Stimulated activated CD8-positive, alpha-beta memory T cell treated with anti-CD3 and anti-CD28 coated beads, Interleukin-12 subunit alpha, Interleukin-12 subunit beta, amount 100 ng/mL, for 1 hour (primary cell): ENCODE results near the gene IDE.
"Not testable (repeated sequence)": the region's sequence is repeated elsewhere in the genome, so short reads cannot be mapped to it uniquely, and the experiment has no call there.

ENCODE experiments used
- DNase-seq: peaks from one replicate; pipeline ENCODE4 v3.0.0-alpha.2; 2020; ENCODE audit warnings: low read depth

Gene IDE

GRCh38 chr10:92490387-92490786, 83.5 kb downstream of the IDE start:
- no peak for DNase-seq

- no peak for DNase-seq
Observed at GRCh38 chr10:92486637-92487036, 87.3 kb downstream of the IDE start.

GRCh38 chr10:92483539-92483938, 90.4 kb downstream of the IDE start:
- no peak for DNase-seq

- DNase-seq: no peak
Observed at GRCh38 chr10:92480413-92480812, 93.5 kb downstream of the IDE start.

GRCh38 chr10:92479547-92479946, 94.3 kb downstream of the IDE start:
- DNase-seq: no peak

- DNase-seq: no peak
Observed at GRCh38 chr10:92478536-92478935, 95.4 kb downstream of the IDE start.

- no peak for DNase-seq
Observed at GRCh38 chr10:92475357-92475868, 98.5 kb downstream of the IDE start.

- no peak for DNase-seq
Observed at GRCh38 chr10:92470026-92470425, 103.9 kb downstream of the IDE start.

GRCh38 chr10:92464364-92464763, 109.5 kb downstream of the IDE start:
- DNase-seq: no peak

GRCh38 chr10:92463582-92463981, 110.3 kb downstream of the IDE start:
- no peak for DNase-seq

GRCh38 chr10:92454955-92455354, 118.9 kb downstream of the IDE start:
- DNase-seq: not testable (repeated sequence)

GRCh38 chr10:92452313-92452712, 121.6 kb downstream of the IDE start:
- no peak for DNase-seq

GRCh38 chr10:92451431-92451830, 122.5 kb downstream of the IDE start:
- DNase-seq: no peak

GRCh38 chr10:92450896-92451295, 123.0 kb downstream of the IDE start:
- no peak for DNase-seq

- no peak for DNase-seq
Observed at GRCh38 chr10:92440578-92440977, 133.3 kb downstream of the IDE start.

GRCh38 chr10:92438220-92438619, 135.7 kb downstream of the IDE start:
- DNase-seq: no peak

GRCh38 chr10:92436611-92437010, 137.3 kb downstream of the IDE start:
- no peak for DNase-seq

GRCh38 chr10:92436065-92436464, 137.8 kb downstream of the IDE start:
- not testable (repeated sequence) for DNase-seq

- no peak for DNase-seq
Observed at GRCh38 chr10:92434385-92434784, 139.5 kb downstream of the IDE start.

GRCh38 chr10:92432596-92432995, 141.3 kb downstream of the IDE start:
- no peak for DNase-seq

- no peak for DNase-seq
Observed at GRCh38 chr10:92430103-92430502, 143.8 kb downstream of the IDE start.

GRCh38 chr10:92421550-92421949, 152.3 kb downstream of the IDE start:
- DNase-seq: no peak

GRCh38 chr10:92420546-92421275, 153.2 kb downstream of the IDE start:
- no peak for DNase-seq
